ENCODE results near the gene BLNK.
"Not testable (repeated sequence)": the region's sequence is repeated elsewhere in the genome, so short reads cannot be mapped to it uniquely, and the experiment has no call there.

The BLNK gene

GRCh38 chr10:96271016-96271815 lies at the start of gene BLNK:
Gene BLNK, minus strand, starts transcription at chr10:96271569. Its CDS starts 171 bp downstream, at chr10:96271398.
- peak in 3 of 14 donors; percentile 26 to 44 (median 36) for DNase-seq

- DNase-seq: no peak
Observed at GRCh38 chr10:96319754-96320474, 48.5 kb upstream of the BLNK start.

GRCh38 chr10:96317067-96317833 lies 45.9 kb upstream of the BLNK start:
- no peak for DNase-seq

GRCh38 chr10:96313344-96313743 lies 42.0 kb upstream of the BLNK start:
- DNase-seq: no peak

- no peak for DNase-seq
Observed at GRCh38 chr10:96311180-96311715, 39.9 kb upstream of the BLNK start.

GRCh38 chr10:96310321-96310669 lies 38.9 kb upstream of the BLNK start:
- DNase-seq: no peak

- no peak for DNase-seq
Observed at GRCh38 chr10:96309628-96310320, 38.4 kb upstream of the BLNK start.

GRCh38 chr10:96308854-96309253 lies 37.5 kb upstream of the BLNK start:
- DNase-seq: not testable (repeated sequence)

GRCh38 chr10:96306516-96306915 lies 35.1 kb upstream of the BLNK start:
- DNase-seq: peak in 8 of 14 donors; percentile 1 to 23 (median 5)

- no peak for DNase-seq
Observed at GRCh38 chr10:96305019-96305418, 33.6 kb upstream of the BLNK start.

GRCh38 chr10:96304230-96304629 lies 32.9 kb upstream of the BLNK start, which contains the start of gene DNTT:
Gene DNTT, plus strand, starts transcription at chr10:96304434. Its CDS starts 64 bp downstream, at chr10:96304498.
- no peak for DNase-seq

GRCh38 chr10:96301616-96302015 lies 30.2 kb upstream of the BLNK start:
- no peak for DNase-seq

GRCh38 chr10:96299383-96299782 lies 28.0 kb upstream of the BLNK start:
- no peak for DNase-seq

- DNase-seq: no peak
Observed at GRCh38 chr10:96298362-96298761, 27.0 kb upstream of the BLNK start.

- DNase-seq: no peak
Observed at GRCh38 chr10:96297486-96297885, 26.1 kb upstream of the BLNK start.

GRCh38 chr10:96295475-96295874 lies 24.1 kb upstream of the BLNK start:
- DNase-seq: no peak

GRCh38 chr10:96292971-96293920 lies 21.9 kb upstream of the BLNK start:
- peak in 5 of 14 donors; percentile 5 to 15 (median 15) for DNase-seq

- DNase-seq: no peak
Observed at GRCh38 chr10:96290368-96291133, 19.2 kb upstream of the BLNK start.

- no peak for DNase-seq
Observed at GRCh38 chr10:96289218-96289910, 18.0 kb upstream of the BLNK start.
